ENCODE data around the gene MMD. TPM values are rescaled to one million over a fixed set of nuclear protein-coding genes. Genes with fewer than 3 reads are reported as not detected.

Gene MMD
- total RNA-seq, 1 experiment from 2014 or later = 19.2 TPM

GRCh38 chr17:55402374-55402773 lies 19.3 kb downstream of the MMD start:
- no peak for DNase-seq
- TF ChIP-seq CTCF (IDR thresholded peaks at IDR 0.05; ENCODE audit: unreplicated experiment) = no peak

GRCh38 chr17:55398689-55399088 lies 22.9 kb downstream of the MMD start:
- CTCF ChIA-PET = no interaction called here
- intact Hi-C loops (cut with micrococcal nuclease; ENCODE audit: unreplicated experiment) = no loop called here

More at GRCh38 chr17:55402374-55402773, 19.3 kb downstream of the MMD start:
- CTCF ChIA-PET = no interaction called here
- Mint-ChIP-seq H3K27ac (ENCODE audit: unreplicated experiment) (no peak overlapping the region), H3K9me3 (ENCODE audit: low read depth, unreplicated experiment) (peaks cover 2% of the 10 kb centered on the region), H3K4me3 (ENCODE audit: low read depth, unreplicated experiment) (no peak overlapping the region), H3K4me1 (ENCODE audit: low read depth, unreplicated experiment) (peaks cover 8% of the 10 kb centered on the region), H3K36me3 (ENCODE audit: insufficient read depth, unreplicated experiment) (peaks cover 10% of the 10 kb centered on the region), H3K27me3 (ENCODE audit: unreplicated experiment) (no peaks in the 10 kb centered on the region)
- intact Hi-C loops (cut with micrococcal nuclease; ENCODE audit: unreplicated experiment) = no loop called here
- BruUV-seq (replicated peaks) = no TSS peak

GRCh38 chr17:55395803-55396505 lies 25.7 kb downstream of the MMD start:
- no peak for TF ChIP-seq CTCF (IDR thresholded peaks at IDR 0.05; ENCODE audit: unreplicated experiment)
- intact Hi-C loops (cut with micrococcal nuclease; ENCODE audit: unreplicated experiment) = no loop called here
- Mint-ChIP-seq H3K36me3 (ENCODE audit: insufficient read depth, unreplicated experiment) (peaks cover 20% of the 10 kb centered on the region), H3K27me3 (ENCODE audit: unreplicated experiment) (no peaks in the 10 kb centered on the region), H3K4me3 (ENCODE audit: low read depth, unreplicated experiment) (no peak overlapping the region), H3K27ac (ENCODE audit: unreplicated experiment) (no peak overlapping the region), H3K9me3 (ENCODE audit: low read depth, unreplicated experiment) (peaks cover 2% of the 10 kb centered on the region), H3K4me1 (ENCODE audit: low read depth, unreplicated experiment) (no peaks in the 10 kb centered on the region)
- CTCF ChIA-PET = no interaction called here
- BruUV-seq (replicated peaks) = no TSS peak
- no peak for DNase-seq

More at GRCh38 chr17:55398689-55399088, 22.9 kb downstream of the MMD start:
- DNase-seq = no peak
- no peaks in the 10 kb centered on the region for H3K27me3 Mint-ChIP-seq (ENCODE audit: unreplicated experiment)
- H3K4me3 Mint-ChIP-seq (ENCODE audit: low read depth, unreplicated experiment) = no peak overlapping the region
- peaks cover 8% of the 10 kb centered on the region for H3K4me1 Mint-ChIP-seq (ENCODE audit: low read depth, unreplicated experiment)
- no peak for TF ChIP-seq CTCF (IDR thresholded peaks at IDR 0.05; ENCODE audit: unreplicated experiment)
- peaks cover 10% of the 10 kb centered on the region for H3K36me3 Mint-ChIP-seq (ENCODE audit: insufficient read depth, unreplicated experiment)
- peaks cover 2% of the 10 kb centered on the region for H3K9me3 Mint-ChIP-seq (ENCODE audit: low read depth, unreplicated experiment)
- no TSS peak for BruUV-seq (replicated peaks)
- no peak overlapping the region for H3K27ac Mint-ChIP-seq (ENCODE audit: unreplicated experiment)

- BruUV-seq (replicated peaks) = no TSS peak
- Mint-ChIP-seq H3K4me1 (ENCODE audit: low read depth, unreplicated experiment) (no peaks in the 10 kb centered on the region), H3K36me3 (ENCODE audit: insufficient read depth, unreplicated experiment) (peaks cover 24% of the 10 kb centered on the region), H3K4me3 (ENCODE audit: low read depth, unreplicated experiment) (no peak overlapping the region), H3K27ac (ENCODE audit: unreplicated experiment) (peak overlapping the region; percentile 19), H3K27me3 (ENCODE audit: unreplicated experiment) (no peaks in the 10 kb centered on the region), H3K9me3 (ENCODE audit: low read depth, unreplicated experiment) (peaks cover 2% of the 10 kb centered on the region)
- no peak for TF ChIP-seq CTCF (IDR thresholded peaks at IDR 0.05; ENCODE audit: unreplicated experiment)
- CTCF ChIA-PET = no interaction called here
- DNase-seq = no peak
- intact Hi-C loops (cut with micrococcal nuclease; ENCODE audit: unreplicated experiment) = no loop called here
Observed at GRCh38 chr17:55394357-55395021, 27.1 kb downstream of the MMD start.
